CD4-positive, alpha-beta T cell treated with Interleukin-1 beta for 1 hour (primary cell): Measurements from ENCODE around the gene DDX39B.
A peak's percentile ranks its signal among the peaks of the same experiment; 100 is the strongest.

Source experiments
- DNase-seq, 2 donors: peaks; one replicate each; pipeline ENCODE4 v3.0.0-alpha.2; 2020 to 2022

DDX39B gene

DNA sequence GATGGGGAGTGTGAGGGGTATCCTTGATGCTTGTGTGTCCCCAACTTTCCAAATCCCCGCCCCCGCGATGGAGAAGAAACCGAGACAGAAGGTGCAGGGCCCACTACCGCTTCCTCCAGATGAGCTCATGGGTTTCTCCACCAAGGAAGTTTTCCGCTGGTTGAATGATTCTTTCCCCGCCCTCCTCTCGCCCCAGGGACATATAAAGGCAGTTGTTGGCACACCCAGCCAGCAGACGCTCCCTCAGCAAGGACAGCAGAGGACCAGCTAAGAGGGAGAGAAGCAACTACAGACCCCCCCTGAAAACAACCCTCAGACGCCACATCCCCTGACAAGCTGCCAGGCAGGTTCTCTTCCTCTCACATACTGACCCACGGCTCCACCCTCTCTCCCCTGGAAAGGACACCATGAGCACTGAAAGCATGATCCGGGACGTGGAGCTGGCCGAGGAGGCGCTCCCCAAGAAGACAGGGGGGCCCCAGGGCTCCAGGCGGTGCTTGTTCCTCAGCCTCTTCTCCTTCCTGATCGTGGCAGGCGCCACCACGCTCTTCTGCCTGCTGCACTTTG is 33.6 kb upstream of the DDX39B start, which contains the start of gene TNF:
TSS of gene TNF (plus strand) at position 231 of the 567 bp plus-strand sequence. CDS start at position 408, 177 bp downstream.
- DNase-seq = peak; percentile 90 to 93

DNA sequence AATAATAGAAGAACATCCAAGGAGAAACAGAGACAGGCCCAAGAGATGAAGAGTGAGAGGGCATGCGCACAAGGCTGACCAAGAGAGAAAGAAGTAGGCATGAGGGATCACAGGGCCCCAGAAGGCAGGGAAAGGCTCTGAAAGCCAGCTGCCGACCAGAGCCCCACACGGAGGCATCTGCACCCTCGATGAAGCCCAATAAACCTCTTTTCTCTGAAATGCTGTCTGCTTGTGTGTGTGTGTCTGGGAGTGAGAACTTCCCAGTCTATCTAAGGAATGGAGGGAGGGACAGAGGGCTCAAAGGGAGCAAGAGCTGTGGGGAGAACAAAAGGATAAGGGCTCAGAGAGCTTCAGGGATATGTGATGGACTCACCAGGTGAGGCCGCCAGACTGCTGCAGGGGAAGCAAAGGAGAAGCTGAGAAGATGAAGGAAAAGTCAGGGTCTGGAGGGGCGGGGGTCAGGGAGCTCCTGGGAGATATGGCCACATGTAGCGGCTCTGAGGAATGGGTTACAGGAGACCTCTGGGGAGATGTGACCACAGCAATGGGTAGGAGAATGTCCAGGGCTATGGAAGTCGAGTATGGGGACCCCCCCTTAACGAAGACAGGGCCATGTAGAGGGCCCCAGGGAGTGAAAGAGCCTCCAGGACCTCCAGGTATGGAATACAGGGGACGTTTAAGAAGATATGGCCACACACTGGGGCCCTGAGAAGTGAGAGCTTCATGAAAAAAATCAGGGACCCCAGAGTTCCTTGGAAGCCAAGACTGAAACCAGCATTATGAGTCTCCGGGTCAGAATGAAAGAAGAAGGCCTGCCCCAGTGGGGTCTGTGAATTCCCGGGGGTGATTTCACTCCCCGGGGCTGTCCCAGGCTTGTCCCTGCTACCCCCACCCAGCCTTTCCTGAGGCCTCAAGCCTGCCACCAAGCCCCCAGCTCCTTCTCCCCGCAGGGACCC is 32.6 kb upstream of the DDX39B start:
- DNase-seq = no peak

DNA sequence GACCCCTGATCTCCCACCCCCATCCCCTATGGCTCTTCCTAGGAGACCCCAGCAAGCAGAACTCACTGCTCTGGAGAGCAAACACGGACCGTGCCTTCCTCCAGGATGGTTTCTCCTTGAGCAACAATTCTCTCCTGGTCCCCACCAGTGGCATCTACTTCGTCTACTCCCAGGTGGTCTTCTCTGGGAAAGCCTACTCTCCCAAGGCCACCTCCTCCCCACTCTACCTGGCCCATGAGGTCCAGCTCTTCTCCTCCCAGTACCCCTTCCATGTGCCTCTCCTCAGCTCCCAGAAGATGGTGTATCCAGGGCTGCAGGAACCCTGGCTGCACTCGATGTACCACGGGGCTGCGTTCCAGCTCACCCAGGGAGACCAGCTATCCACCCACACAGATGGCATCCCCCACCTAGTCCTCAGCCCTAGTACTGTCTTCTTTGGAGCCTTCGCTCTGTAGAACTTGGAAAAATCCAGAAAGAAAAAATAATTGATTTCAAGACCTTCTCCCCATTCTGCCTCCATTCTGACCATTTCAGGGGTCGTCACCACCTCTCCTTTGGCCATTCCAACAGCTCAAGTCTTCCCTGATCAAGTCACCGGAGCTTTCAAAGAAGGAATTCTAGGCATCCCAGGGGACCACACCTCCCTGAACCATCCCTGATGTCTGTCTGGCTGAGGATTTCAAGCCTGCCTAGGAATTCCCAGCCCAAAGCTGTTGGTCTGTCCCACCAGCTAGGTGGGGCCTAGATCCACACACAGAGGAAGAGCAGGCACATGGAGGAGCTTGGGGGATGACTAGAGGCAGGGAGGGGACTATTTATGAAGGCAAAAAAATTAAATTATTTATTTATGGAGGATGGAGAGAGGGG is 31.7 kb upstream of the DDX39B start:
- no peak for DNase-seq

DNA sequence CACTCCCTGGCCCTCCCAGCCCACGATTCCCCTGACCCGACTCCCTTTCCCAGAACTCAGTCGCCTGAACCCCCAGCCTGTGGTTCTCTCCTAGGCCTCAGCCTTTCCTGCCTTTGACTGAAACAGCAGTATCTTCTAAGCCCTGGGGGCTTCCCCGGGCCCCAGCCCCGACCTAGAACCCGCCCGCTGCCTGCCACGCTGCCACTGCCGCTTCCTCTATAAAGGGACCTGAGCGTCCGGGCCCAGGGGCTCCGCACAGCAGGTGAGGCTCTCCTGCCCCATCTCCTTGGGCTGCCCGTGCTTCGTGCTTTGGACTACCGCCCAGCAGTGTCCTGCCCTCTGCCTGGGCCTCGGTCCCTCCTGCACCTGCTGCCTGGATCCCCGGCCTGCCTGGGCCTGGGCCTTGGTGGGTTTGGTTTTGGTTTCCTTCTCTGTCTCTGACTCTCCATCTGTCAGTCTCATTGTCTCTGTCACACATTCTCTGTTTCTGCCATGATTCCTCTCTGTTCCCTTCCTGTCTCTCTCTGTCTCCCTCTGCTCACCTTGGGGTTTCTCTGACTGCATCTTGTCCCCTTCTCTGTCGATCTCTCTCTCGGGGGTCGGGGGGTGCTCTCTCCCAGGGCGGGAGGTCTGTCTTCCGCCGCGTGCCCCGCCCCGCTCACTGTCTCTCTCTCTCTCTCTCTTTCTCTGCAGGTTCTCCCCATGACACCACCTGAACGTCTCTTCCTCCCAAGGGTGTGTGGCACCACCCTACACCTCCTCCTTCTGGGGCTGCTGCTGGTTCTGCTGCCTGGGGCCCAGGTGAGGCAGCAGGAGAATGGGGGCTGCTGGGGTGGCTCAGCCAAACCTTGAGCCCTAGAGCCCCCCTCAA is 30.5 kb upstream of the DDX39B start, which contains the start of gene LTA:
TSS of gene LTA (plus strand) at position 249 of the 871 bp plus-strand sequence. CDS start at position 703, 454 bp downstream.
- DNase-seq = peak; percentile 78 to 81

DNA sequence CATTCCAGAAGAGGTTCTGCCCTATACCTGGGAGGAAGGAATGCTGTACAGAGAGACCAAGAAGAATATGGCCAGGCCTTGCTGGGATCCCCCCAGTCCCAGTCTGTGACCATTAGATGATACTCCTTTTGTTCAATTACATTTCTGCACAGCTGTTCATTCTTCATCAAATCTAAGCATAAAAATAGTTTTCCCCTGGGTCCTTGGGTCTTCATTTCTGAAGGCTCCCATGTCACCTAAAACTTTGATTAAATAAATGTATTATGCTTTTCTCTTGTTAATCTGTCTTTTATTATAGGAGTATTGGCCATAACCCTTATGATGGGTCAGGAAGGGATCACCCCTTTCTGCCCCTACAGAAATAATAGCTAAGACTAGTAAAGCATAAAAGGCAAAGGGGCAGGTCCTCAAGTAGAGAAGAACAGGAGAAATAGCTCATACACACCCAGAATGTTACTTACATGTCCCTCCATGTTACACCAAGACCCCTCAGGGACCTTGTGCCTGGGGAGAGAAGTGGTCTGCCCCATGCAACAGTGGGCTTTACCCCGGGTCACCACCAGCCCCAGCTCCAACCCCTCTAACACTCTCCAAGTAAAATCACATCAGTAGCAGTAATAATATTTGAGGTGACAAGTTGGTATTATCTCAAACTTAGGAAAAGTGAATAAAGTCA is 28.2 kb upstream of the DDX39B start:
- DNase-seq = no peak

DNA sequence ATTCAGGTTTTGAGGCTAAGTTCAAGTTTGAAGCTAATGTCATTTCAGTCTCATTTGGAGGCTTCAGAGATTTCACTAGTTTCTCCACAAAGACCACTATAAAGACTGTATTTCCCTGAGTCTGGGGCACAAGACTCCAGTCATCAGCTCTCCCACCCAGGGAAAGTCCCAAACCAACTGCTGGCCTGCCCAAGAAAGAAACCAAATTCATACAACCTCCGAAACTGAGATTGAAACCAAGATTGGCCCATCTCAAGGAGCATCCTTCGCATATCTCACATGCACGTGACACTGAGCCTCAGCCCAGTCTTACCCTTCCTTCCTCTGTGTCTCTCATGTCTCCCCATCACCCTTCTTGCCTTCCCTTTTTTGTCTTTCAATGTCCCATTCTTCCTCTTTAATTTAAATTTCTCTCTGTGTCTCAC is 26.7 kb upstream of the DDX39B start:
- peak; percentile 81 to 87 for DNase-seq

DNA sequence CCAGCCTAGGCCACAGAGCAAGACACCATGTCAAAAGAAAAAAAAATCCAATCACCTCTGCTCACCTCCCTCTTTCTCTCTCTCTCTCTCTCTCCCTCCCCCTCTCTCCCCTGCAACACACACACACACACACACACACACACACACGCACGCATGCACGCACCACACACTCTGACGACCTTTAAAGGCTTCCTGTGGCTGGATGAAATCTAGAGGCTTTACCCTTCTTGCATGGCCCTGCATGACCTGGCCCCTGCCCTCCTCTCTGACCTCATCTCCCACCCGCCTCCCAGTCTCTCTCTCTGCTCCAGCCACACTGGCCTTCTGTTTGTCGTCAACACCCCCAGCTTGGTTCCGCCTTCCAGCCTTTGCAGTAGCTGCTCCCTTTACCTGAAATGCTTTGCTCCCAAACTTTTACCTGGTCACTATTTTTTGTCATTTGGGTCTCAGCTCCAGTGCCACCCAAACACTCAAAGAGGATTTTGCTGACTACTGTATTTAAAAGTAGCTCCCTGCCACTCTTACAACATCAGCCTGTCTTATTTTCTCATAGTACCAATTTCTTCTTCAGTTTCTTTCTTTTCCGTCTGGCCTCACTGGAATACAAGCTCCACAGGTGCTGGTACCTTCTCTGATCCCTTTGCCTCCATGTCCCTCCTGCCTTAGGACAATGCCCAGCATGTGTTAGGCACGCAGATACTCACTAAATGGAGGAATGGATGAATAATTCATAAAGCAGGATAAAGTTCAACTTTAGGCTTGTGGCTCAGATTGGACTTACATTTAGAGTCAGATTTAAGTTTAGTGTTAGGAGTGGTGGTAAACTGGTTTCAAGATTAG is 25.9 kb upstream of the DDX39B start:
- peak; percentile 47 to 51 for DNase-seq

DNA sequence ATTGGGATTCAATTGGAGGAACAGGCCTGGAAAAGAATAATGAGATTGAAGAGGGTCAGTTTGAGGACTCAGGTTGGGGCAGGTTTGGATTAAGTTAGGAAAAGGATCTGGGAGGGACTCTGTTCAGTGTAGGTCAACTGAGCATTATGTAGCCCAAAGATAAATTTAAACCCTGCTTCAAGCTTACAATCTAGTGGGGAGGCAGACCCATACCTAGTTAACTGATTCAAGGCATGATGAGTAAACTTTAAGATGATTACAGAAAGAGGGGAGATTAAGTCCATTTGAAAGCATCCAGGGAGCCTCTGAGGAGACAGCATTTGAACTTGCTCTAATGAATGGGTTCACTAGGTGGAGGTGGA is 18.9 kb upstream of the DDX39B start:
- no peak for DNase-seq

DNA sequence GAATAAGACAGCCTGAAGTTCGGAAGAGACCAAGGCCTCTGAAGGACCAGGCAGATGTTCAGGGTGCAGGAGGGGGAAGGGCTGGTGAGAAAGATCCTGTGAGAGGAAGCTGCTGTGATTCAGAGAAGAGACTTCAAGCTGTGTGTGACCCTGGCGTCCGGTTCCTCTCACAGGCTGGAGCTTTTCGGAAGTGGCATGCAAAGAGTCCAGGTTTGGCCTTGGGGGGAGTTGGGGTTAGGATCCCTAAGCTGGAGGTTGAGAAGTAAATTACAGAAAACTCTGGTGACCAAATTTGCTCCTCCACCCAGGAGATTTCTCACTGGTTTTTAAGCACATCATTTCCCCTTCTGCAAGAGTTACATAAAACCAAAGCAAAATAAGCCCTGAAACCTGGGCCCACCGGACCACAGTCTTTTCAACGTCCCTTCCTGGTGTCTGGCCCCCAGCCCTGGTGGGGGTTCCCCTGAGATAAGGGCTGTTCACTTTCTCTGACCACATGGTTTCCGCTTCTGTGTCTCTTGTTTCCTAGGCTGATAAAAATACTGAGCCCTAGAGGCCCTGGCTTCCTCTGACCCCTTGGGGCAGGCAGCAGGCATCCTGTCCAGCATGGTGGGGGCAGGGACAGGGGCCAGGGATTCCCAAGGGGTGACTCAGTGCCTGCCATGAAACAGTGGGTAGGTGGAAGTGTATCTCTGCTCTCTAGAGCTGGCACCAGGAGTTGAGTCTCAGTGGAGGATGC is 18.3 kb upstream of the DDX39B start:
- DNase-seq = peak; percentile 61 to 78

DNA sequence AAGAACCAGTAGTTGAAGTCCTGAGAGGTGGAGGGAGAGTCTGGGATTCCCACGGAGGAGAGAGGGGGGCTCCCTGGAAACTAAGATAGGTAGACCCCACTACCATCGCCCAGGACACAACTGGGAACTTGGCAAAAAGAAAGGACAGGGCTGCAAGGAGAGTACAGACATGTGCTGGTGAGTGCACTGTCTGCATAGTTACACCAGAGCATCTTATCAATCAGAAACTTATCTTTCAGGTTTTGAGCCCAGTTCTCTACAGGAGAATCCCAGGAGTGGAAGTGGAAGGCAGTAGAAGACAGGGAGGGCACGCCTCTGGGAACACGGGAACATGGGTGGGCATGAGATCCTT is 17.8 kb upstream of the DDX39B start:
- DNase-seq = no peak

DNA sequence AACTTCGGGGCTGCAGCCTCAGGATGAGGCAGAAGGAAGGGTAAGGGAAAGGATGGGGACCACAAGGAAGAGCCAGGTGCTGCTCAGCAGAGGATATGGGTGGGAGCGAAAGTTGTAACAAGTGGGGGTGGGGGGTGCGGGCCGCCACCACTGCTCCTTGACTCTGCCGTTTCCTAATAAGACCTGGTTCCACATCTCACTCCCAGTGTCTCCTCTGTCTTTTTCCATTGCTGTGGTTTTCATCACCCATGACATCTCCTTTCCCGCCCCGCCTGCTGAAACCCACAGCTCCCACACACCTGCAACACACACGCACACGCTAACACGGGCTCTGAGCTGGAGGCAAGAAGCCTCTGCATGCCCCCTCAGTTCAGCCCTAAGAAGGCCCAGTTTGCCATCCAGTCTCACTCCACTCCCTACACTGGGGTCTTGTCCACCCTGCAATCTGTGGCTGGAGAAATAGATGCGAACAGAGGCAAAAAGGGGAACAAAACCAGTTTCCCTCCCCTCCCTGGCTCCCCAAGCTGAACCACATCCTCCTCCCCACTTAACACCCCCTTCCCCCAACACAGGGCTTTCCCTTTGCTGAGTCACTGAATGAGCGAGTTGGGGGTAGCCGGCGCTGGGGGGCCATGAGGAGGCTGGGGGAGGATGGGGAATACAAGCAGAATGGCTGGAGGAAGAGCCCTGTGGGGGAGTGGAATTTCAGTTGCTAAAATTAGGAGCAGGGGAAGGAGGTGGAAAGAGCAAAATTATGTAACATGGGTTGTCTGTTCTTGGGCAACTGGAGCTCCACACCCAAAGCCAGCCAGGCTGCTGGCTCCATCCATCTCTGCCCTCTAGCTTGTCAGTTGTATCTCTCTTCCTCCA is 17.1 kb upstream of the DDX39B start:
- DNase-seq = peak; percentile 71 to 83

DNA sequence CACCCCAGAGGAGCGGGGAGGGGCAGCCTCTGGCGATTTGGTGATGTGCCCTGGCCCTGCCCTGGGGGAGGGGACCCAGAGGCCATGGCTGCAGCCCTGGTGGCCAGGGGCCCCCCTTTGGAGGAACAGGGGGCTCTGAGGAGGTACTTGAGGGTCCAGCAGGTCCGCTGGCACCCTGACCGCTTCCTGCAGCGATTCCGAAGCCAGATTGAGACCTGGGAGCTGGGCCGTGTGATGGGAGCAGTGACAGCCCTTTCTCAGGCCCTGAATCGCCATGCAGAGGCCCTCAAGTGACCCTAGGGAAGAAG is 16.5 kb upstream of the DDX39B start:
- no peak for DNase-seq

DNA sequence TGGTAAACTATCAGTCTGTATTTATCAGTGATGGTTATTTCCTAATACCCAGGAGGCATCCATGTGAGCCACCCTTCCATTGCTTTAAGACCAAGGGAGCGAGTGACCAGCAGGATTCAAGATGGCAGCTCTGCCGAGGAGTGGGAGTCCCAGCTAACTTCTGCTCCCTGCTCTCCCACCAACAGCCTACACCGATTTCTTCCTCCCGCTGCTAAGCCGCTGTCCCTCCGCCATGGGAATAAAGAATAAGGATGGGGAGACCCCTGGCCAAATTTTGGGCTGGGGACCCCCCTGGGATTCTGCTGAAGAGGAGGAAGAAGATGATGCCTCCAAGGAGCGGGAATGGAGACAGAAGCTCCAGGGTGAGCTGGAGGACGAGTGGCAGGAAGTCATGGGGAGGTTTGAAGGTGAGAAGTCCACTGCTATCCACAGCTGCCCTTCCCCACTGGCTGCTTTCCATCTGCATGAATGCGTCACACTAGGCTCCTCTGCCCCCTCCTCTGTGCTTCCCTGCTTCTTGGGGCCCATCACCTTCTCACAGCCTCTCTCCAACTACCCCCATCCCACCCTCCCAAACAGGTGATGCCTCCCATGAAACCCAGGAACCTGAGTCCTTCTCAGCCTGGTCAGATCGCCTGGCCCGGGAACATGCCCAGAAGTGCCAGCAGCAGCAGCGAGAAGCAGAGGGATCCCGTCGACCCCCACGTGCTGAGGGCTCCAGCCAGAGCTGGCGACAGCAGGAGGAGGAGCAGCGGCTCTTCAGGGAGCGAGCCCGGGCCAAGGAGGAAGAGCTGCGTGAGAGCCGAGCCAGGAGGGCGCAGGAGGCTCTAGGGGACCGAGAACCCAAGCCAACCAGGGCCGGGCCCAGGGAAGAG is 15.9 kb upstream of the DDX39B start:
- no peak for DNase-seq

DNA sequence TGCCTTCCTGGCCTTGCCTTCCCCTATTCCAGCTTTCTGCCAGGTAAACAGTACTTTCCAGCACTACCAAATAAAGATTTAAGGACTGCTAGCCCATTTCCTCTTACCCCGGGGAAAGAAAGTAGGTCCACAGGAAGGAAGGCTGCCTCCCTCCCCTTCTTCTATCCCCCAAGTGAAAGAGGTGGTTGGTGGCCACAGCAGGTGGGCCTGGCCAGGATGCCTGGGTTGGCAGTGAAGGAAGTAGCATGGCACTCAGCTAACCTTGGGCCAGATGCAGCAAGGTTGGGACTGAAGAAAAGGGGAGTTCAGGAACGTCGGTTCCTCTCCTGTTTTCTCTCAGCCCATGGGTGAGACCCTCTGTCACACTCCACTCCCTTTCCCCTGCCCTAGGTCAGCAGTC is 14.5 kb upstream of the DDX39B start:
- DNase-seq = no peak

DNA sequence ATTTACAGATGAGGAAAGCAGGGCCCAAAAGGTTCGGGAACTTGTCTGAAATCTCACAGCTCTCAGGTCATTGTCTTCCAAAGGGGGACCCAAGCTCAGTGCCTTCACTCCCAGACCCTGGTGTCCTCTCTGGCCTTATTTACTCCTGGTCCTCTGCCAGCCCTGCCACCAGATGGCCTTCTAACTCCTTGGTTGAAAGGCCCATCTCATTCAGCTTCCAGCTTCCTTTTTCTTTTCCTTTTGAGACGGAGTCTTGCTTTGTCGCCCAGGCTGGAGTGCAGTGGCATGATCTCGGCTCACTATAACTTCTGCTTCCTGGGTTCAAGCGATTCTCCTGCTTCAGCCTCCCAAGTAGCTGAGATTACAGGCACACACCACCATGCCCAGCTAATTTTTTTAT is 9.6 kb upstream of the DDX39B start:
- DNase-seq = peak; percentile 79

DNA sequence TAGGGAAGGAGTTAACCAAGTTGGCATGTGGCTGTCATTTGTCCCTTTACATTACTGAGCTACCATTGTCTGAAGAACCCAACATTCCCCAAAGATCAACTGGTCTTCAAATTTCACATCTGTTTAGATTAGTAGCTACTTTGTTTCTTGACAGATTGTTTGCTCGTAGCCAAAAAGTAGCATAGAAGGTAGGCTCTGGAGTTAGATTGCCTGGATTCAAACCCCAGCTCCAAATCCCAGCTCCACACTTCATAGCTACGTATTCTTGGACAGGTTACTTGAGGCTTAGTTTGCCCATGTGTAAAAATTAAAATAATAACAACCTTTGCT is 6.7 kb upstream of the DDX39B start:
- no peak for DNase-seq

DNA sequence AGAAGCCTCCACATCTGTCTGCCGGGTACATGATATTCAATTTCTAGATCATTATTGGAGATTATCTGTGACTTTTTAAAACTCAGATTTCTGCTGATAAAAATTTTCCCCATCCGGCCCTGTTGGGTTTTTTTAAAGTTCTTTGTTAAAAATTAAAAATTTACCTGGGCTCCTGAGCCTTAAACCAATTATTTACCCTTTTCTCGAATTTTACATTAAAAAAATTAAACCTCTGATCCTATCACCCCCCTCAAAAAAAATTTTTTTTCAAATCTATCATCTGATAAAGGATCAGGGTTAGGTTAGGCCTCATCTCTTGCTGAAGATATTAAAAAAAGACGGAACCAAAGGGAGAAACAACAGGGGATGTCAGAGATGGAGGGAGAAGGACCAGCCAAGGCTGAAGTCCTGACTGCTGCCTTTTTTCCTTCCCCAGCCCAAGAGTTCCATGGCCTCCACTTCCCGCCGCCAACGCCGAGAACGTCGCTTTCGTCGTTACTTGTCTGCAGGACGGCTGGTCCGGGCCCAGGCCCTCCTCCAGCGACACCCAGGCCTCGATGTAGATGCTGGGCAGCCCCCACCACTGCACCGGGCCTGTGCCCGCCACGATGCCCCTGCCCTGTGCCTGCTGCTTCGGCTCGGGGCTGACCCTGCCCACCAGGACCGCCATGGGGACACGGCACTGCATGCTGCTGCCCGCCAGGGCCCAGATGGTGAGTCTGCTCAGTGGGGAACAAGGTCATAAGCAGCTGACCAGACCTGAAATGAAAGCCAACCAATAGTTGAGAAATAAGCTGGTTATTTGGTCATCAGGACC is 6.1 kb upstream of the DDX39B start:
- no peak for DNase-seq
